ENCODE measurements around the gene ZNF362. TPM values are rescaled to one million over a fixed set of nuclear protein-coding genes. Genes with fewer than 3 reads are reported as not detected.
A peak's percentile ranks its signal among the peaks of the same experiment; 100 is the strongest.

The ZNF362 gene
- total RNA-seq, 1 experiment from 2014 or later: 10.8 TPM

- Histone ChIP-seq H4K20me1 (ENCODE audit: low read length) (no peaks in the 10 kb centered on the region), H3F3A (ENCODE audit: low read length, unreplicated experiment) (no peaks in the 10 kb centered on the region), H3K9ac (ENCODE audit: low read length) (no peak overlapping the region), H3K4me3 (ENCODE audit: low read length) (no peak overlapping the region), H3K9me3 (ENCODE audit: low read length) (no peaks in the 10 kb centered on the region), H3K27me3 (ENCODE audit: low read length) (no peaks in the 10 kb centered on the region), H3K79me2 (ENCODE audit: low read length) (no peaks in the 10 kb centered on the region), H3K36me3 (ENCODE audit: low read depth, low read length) (no peaks in the 10 kb centered on the region), H2AFZ (ENCODE audit: low read length) (no peak overlapping the region), H3K4me1 (ENCODE audit: insufficient read depth, low read length) (peaks cover 13% of the 10 kb centered on the region), H3K27ac (ENCODE audit: low read length) (no peak overlapping the region), H3K4me2 (ENCODE audit: low read length) (no peak overlapping the region), H3K9me2 (replicated peaks; ENCODE audit: low read length) (no peaks in the 10 kb centered on the region)
- no peak for DNase-seq
- no peak for ATAC-seq
- POLR2A ChIA-PET (ENCODE audit: unreplicated experiment): no interaction called here
- CTCF ChIA-PET: no interaction called here
- intact Hi-C loops (cut with micrococcal nuclease): no loop called here
- no peak for TF ChIP-seq EZH2phosphoT487 (IDR thresholded peaks at IDR 0.05; ENCODE audit: borderline replicate concordance, low read length)
- TF ChIP-seq CTCF (conservative IDR thresholded peaks at IDR 0.05; ENCODE audit: low read depth, low read length): no peak
- no peak for TF ChIP-seq EZH2 (IDR thresholded peaks at IDR 0.05; ENCODE audit: low read length, unreplicated experiment)
- no TSS peak for BruUV-seq (replicated peaks)
These were observed 14.4 kb upstream of the ZNF362 start for GRCh38 chr1:33241866-33242265.

- no peak overlapping the region for H3K4me3 ChIP-seq (ENCODE audit: low read length)
- CTCF ChIA-PET: no interaction called here
- no peaks in the 10 kb centered on the region for H3K9me2 ChIP-seq (replicated peaks; ENCODE audit: low read length)
- H3K4me2 ChIP-seq (ENCODE audit: low read length): no peak overlapping the region
- no peak overlapping the region for H3K9ac ChIP-seq (ENCODE audit: low read length)
- DNase-seq: no peak
- H3K79me2 ChIP-seq (ENCODE audit: low read length): no peaks in the 10 kb centered on the region
- H3K9me3 ChIP-seq (ENCODE audit: low read length): no peaks in the 10 kb centered on the region
- H3K36me3 ChIP-seq (ENCODE audit: low read depth, low read length): no peaks in the 10 kb centered on the region
- POLR2A ChIA-PET (ENCODE audit: unreplicated experiment): no interaction called here
- intact Hi-C loops (cut with micrococcal nuclease): no loop called here
- no peak overlapping the region for H2AFZ ChIP-seq (ENCODE audit: low read length)
- no peaks in the 10 kb centered on the region for H3K27me3 ChIP-seq (ENCODE audit: low read length)
- H3F3A ChIP-seq (ENCODE audit: low read length, unreplicated experiment): no peaks in the 10 kb centered on the region
- peaks cover 13% of the 10 kb centered on the region for H3K4me1 ChIP-seq (ENCODE audit: insufficient read depth, low read length)
- no peak for TF ChIP-seq CTCF (conservative IDR thresholded peaks at IDR 0.05; ENCODE audit: low read depth, low read length)
- TF ChIP-seq EZH2phosphoT487 (IDR thresholded peaks at IDR 0.05; ENCODE audit: borderline replicate concordance, low read length): no peak
- no peak for TF ChIP-seq EZH2 (IDR thresholded peaks at IDR 0.05; ENCODE audit: low read length, unreplicated experiment)
- H3K27ac ChIP-seq (ENCODE audit: low read length): no peak overlapping the region
- BruUV-seq (replicated peaks): no TSS peak
- ATAC-seq: no peak
- H4K20me1 ChIP-seq (ENCODE audit: low read length): no peaks in the 10 kb centered on the region
These were observed 13.6 kb upstream of the ZNF362 start for GRCh38 chr1:33242652-33243051.

GRCh38 chr1:33244143-33244808 is 12.0 kb upstream of the ZNF362 start:
- ATAC-seq (peak; percentile 64), DNase-seq (peak; percentile 82)
- no peaks in the 10 kb centered on the region for H3K9me2 ChIP-seq (replicated peaks; ENCODE audit: low read length)
- H3K36me3 ChIP-seq (ENCODE audit: low read depth, low read length): no peaks in the 10 kb centered on the region
- no TSS peak for BruUV-seq (replicated peaks)
- intact Hi-C loops (cut with micrococcal nuclease): no loop called here
- peak overlapping the region; percentile 14; the same call in 1 of the 2 replicates for H2AFZ ChIP-seq (ENCODE audit: low read length)
- ChIA-PET POLR2A (ENCODE audit: unreplicated experiment) (no interaction called here), CTCF (no interaction called here)
- no peak overlapping the region for H3K4me3 ChIP-seq (ENCODE audit: low read length)
- TF ChIP-seq CTCF (conservative IDR thresholded peaks at IDR 0.05; ENCODE audit: low read depth, low read length) (no peak), EZH2 (IDR thresholded peaks at IDR 0.05; ENCODE audit: low read length, unreplicated experiment) (no peak), EZH2phosphoT487 (IDR thresholded peaks at IDR 0.05; ENCODE audit: borderline replicate concordance, low read length) (no peak)
- H3K27me3 ChIP-seq (ENCODE audit: low read length): no peaks in the 10 kb centered on the region
- peak overlapping the region; percentile 30 for H3K27ac ChIP-seq (ENCODE audit: low read length)
- no peaks in the 10 kb centered on the region for H3K9me3 ChIP-seq (ENCODE audit: low read length)
- peaks cover 13% of the 10 kb centered on the region for H3K4me1 ChIP-seq (ENCODE audit: insufficient read depth, low read length)
- no peaks in the 10 kb centered on the region for H4K20me1 ChIP-seq (ENCODE audit: low read length)
- H3K79me2 ChIP-seq (ENCODE audit: low read length): no peaks in the 10 kb centered on the region
- H3K9ac ChIP-seq (ENCODE audit: low read length): no peak overlapping the region
- H3K4me2 ChIP-seq (ENCODE audit: low read length): no peak overlapping the region
- no peaks in the 10 kb centered on the region for H3F3A ChIP-seq (ENCODE audit: low read length, unreplicated experiment)
